GM21447 (cell line): ENCODE measurements around the gene SRPK3.
"Not testable (repeated sequence)": the region's sequence is repeated elsewhere in the genome, so short reads cannot be mapped to it uniquely, and the experiment has no call there.

Source experiments
- ATAC-seq: cut with Tn5 transposase; IDR thresholded peaks from one replicate; pipeline ENCODE4 v1.9.1; 2021; ENCODE audit not compliant: unreplicated experiment

SRPK3 gene

GRCh38 chrX:153804621-153805020 is 23.8 kb downstream of the SRPK3 start:
- ATAC-seq, result no peak

GRCh38 chrX:153805436-153805835 is 24.6 kb downstream of the SRPK3 start:
- no peak for ATAC-seq

- no peak for ATAC-seq
Measured at GRCh38 chrX:153806999-153807575, 26.2 kb downstream of the SRPK3 start.

- ATAC-seq, result no peak
Measured at GRCh38 chrX:153807976-153808375, 27.1 kb downstream of the SRPK3 start.

GRCh38 chrX:153812220-153812619 is 31.4 kb downstream of the SRPK3 start:
- no peak for ATAC-seq

GRCh38 chrX:153813161-153813560 is 32.3 kb downstream of the SRPK3 start:
- ATAC-seq, result no peak

GRCh38 chrX:153814591-153815315 is 33.9 kb downstream of the SRPK3 start:
- no peak for ATAC-seq

- no peak for ATAC-seq
Measured at GRCh38 chrX:153816831-153817690, 36.2 kb downstream of the SRPK3 start.

- not testable (repeated sequence) for ATAC-seq
Measured at GRCh38 chrX:153818064-153818463, 37.2 kb downstream of the SRPK3 start.

- ATAC-seq, result no peak
Measured at GRCh38 chrX:153818571-153819383, 37.9 kb downstream of the SRPK3 start.

GRCh38 chrX:153819384-153820040 is 38.7 kb downstream of the SRPK3 start:
- ATAC-seq, result no peak

- no peak for ATAC-seq
Measured at GRCh38 chrX:153820601-153821000, 39.8 kb downstream of the SRPK3 start.

GRCh38 chrX:153821066-153821465 is 40.2 kb downstream of the SRPK3 start:
- ATAC-seq, result no peak

GRCh38 chrX:153824348-153824747 is 43.5 kb downstream of the SRPK3 start:
- no peak for ATAC-seq

- ATAC-seq, result no peak
Measured at GRCh38 chrX:153825042-153825441, 44.2 kb downstream of the SRPK3 start.

- ATAC-seq, result no peak
Measured at GRCh38 chrX:153827016-153827415, 46.2 kb downstream of the SRPK3 start.

- no peak for ATAC-seq
Measured at GRCh38 chrX:153827903-153828302, 47.1 kb downstream of the SRPK3 start.

- ATAC-seq, result no peak
Measured at GRCh38 chrX:153828308-153828707, 47.5 kb downstream of the SRPK3 start.

- no peak for ATAC-seq
Measured at GRCh38 chrX:153828723-153829548, 48.1 kb downstream of the SRPK3 start.

GRCh38 chrX:153829549-153829798 is 48.6 kb downstream of the SRPK3 start:
- no peak for ATAC-seq
